SH-SY5Y (cell line): ENCODE results near the gene WEE2.

Experiments
- GATA2 ChIP-seq: IDR thresholded peaks from 2 replicates; pipeline ENCODE4 v1.6.1; 2011; ENCODE audit warnings: mild to moderate bottlenecking, low read depth, low read length
- GATA3 ChIP-seq: IDR thresholded peaks from 2 replicates; pipeline ENCODE4 v1.6.1; 2011; ENCODE audit warnings: low read depth, mild to moderate bottlenecking, low read length, moderate library complexity

WEE2 gene

DNA sequence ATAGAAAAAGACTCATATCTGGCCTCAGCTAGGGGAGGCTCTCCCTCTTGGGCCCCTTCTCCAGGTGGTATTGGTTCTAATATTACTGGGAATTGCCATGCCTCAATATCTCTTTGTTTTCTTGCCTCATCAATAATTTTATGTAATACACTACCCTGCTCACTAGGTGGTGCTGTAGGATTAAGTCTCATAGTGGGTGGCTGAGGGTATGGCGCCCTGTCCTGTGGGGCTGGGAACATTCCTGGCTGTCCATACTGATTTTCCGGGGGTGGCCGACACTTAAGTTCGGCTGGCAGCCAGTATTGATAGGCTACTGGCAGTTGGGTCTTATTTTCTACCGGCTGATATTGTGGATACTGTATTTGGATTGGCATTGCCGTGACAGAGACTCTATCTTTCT, 46.8 kb downstream of the WEE2 start:
- TF ChIP-seq GATA3, result no peak
- TF ChIP-seq GATA2, result no peak

DNA sequence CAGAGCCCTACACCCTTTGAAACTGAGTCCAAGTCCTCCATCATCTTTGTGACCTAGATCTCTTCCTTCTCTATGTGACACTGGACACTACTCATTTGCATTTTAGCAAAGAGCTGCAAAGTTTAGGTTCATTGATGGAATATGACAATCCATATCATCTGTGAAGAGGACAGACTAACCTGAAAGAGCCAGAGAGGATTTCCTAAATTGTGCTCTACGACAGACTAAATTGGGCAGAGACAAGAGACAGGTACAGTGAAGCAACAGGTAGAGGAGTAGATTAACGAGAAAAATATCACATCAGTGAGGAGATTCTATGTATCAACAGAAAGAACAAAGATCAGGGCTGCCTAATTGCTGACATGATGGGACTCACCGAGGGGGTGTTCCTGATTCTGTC, 55.6 kb downstream of the WEE2 start, which contains the start of gene TAS2R3:
TAS2R3 (plus strand) TSS at position 301 of the 400 bp plus-strand sequence; CDS start at position 363, 62 bp downstream.
- TF ChIP-seq GATA3 (no peak), GATA2 (no peak)

DNA sequence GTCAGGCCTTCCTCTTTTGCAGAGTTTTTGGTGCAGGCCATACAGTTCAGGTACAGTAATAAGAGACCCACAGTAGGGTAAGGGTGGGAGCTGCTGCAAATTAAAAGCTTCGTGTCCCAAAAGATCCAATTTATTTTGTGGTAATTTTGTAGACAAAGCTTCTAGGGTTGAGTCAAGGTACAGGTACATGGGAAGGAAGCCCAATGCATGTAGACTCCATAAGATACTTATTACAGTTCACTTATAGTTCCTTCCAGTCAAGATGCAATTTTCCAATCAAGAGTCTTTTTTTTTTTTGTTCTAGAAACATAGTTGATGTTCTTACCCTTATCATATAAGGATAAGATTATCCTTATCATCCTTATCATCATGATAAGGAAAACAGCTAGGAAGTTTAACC, 68.2 kb downstream of the WEE2 start, which contains the start of gene TAS2R4:
TAS2R4 (plus strand) TSS at position 301 of the 400 bp plus-strand sequence. CDS start 1,815 bp downstream, outside the sequence.
- TF ChIP-seq GATA3, result no peak
- TF ChIP-seq GATA2, result no peak
